NOMO-1 (cell line): ENCODE data around the gene MYRIP.
"Not testable (repeated sequence)": the region's sequence is repeated elsewhere in the genome, so short reads cannot be mapped to it uniquely, and the experiment has no call there.

Experiments
- DNase-seq, 2 experiments: peaks; one replicate each; lab custom pipeline; 2025; ENCODE audit not compliant: unreplicated experiment in 2 of 2; lab: John Stamatoyannopoulos, UW

Gene MYRIP

GRCh38 chr3:40116478-40117177 is 307.2 kb downstream of the MYRIP start:
- DNase-seq = no peak

- DNase-seq = no peak
Measured at GRCh38 chr3:40118091-40118490, 308.7 kb downstream of the MYRIP start.

- no peak for DNase-seq
Measured at GRCh38 chr3:40120067-40120692, 310.8 kb downstream of the MYRIP start.

- DNase-seq = no peak
Measured at GRCh38 chr3:40120806-40121205, 311.4 kb downstream of the MYRIP start.

- DNase-seq = no peak
Measured at GRCh38 chr3:40124918-40125317, 315.5 kb downstream of the MYRIP start.

- no peak for DNase-seq
Measured at GRCh38 chr3:40128166-40128565, 318.8 kb downstream of the MYRIP start.

- no peak for DNase-seq
Measured at GRCh38 chr3:40129510-40129909, 320.1 kb downstream of the MYRIP start.

- DNase-seq = no peak
Measured at GRCh38 chr3:40129981-40130380, 320.6 kb downstream of the MYRIP start.

GRCh38 chr3:40130721-40131120 is 321.3 kb downstream of the MYRIP start:
- no peak for DNase-seq

- not testable (repeated sequence) for DNase-seq
Measured at GRCh38 chr3:40133886-40134575, 324.6 kb downstream of the MYRIP start.

GRCh38 chr3:40137591-40138295 is 328.3 kb downstream of the MYRIP start:
- DNase-seq = no peak

- DNase-seq = no peak
Measured at GRCh38 chr3:40143283-40144090, 334.1 kb downstream of the MYRIP start.

GRCh38 chr3:40148827-40149226 is 339.4 kb downstream of the MYRIP start:
- DNase-seq = no peak

- DNase-seq = no peak
Measured at GRCh38 chr3:40152482-40153133, 343.2 kb downstream of the MYRIP start.

GRCh38 chr3:40160933-40161332 is 351.5 kb downstream of the MYRIP start:
- DNase-seq = no peak

GRCh38 chr3:40162616-40163015 is 353.2 kb downstream of the MYRIP start:
- no peak for DNase-seq

GRCh38 chr3:40166997-40167396 is 357.6 kb downstream of the MYRIP start:
- no peak for DNase-seq

GRCh38 chr3:40167958-40168357 is 358.5 kb downstream of the MYRIP start:
- no peak for DNase-seq

GRCh38 chr3:40169983-40170382 is 360.6 kb downstream of the MYRIP start:
- DNase-seq = no peak

GRCh38 chr3:40170395-40170794 is 361.0 kb downstream of the MYRIP start:
- no peak for DNase-seq
